Caco-2 (cell line): Measurements from ENCODE around the gene SPACA9. TPM values are rescaled to one million over a fixed set of nuclear protein-coding genes. Genes with fewer than 3 reads are reported as not detected.

Source experiments
- BruUV-seq: library from RNA; stranded (reverse); fragments of 400-500 nt; replicated peaks from 2 replicates; lab custom pipeline; 2021; lab: Mats Ljungman, UMichigan
- CTCF ChIA-PET: fragments of 300-600 bp; sonication (Branson Sonifier 250); formaldehyde crosslinking; loops from one replicate; lab custom pipeline; 2022; ENCODE audit warnings: antibody characterized with exemption; lab: Charles Lee
- POLR2A ChIA-PET: fragments of 300-600 bp; sonication (Branson Sonifier 250); formaldehyde crosslinking; loops from one replicate; lab custom pipeline; 2022; ENCODE audit warnings: antibody characterized with exemption; lab: Charles Lee
- DNase-seq, 2 experiments: peaks; one replicate each; pipeline versions ENCODE4 v3.0.0 to v3.0.0-alpha.2; 2020 to 2022
- H3K27me3 ChIP-seq: replicated peaks from 2 replicates; pipeline ENCODE4 v1.6.0; 2011; ENCODE audit warnings: low read length; ENCODE audit not compliant: control insufficient read depth, insufficient read depth
- H3K36me3 ChIP-seq: 2 replicates; pipeline ENCODE4 v1.5.1; 2011; ENCODE audit warnings: low read length; ENCODE audit not compliant: control insufficient read depth, insufficient read depth
- H3K4me1 ChIP-seq: fragments of 250-450 bp; sonication (Bioruptor Pico); 2 replicates; pipeline ENCODE4 v1.5.1; 2020; ENCODE audit warnings: mild to moderate bottlenecking
- H3K4me3 ChIP-seq: 2 replicates; pipeline ENCODE4 v1.5.1; 2011; ENCODE audit warnings: low read depth, mild to moderate bottlenecking, control low read depth, low read length
- H3K9me3 ChIP-seq: fragments of 250-450 bp; sonication (Bioruptor Pico); 2 replicates; pipeline ENCODE4 v1.5.1; 2020; ENCODE audit warnings: mild to moderate bottlenecking, moderate library complexity
- H3K27ac Mint-ChIP-seq: one replicate; pipeline ENCODE4 v1.8.0; 2022; ENCODE audit warnings: mixed read lengths; ENCODE audit not compliant: unreplicated experiment
- H3K27me3 Mint-ChIP-seq: one replicate; pipeline ENCODE4 v1.8.0; 2022; ENCODE audit warnings: mixed read lengths; ENCODE audit not compliant: insufficient read depth, unreplicated experiment
- H3K36me3 Mint-ChIP-seq: one replicate; pipeline ENCODE4 v1.8.0; 2022; ENCODE audit warnings: mild to moderate bottlenecking, mixed read lengths; ENCODE audit not compliant: insufficient read depth, unreplicated experiment
- H3K4me1 Mint-ChIP-seq: one replicate; pipeline ENCODE4 v1.8.0; 2022; ENCODE audit warnings: low read depth, mixed read lengths; ENCODE audit not compliant: unreplicated experiment
- H3K4me3 Mint-ChIP-seq: one replicate; pipeline ENCODE4 v1.8.0; 2022; ENCODE audit warnings: mild to moderate bottlenecking, moderate library complexity, mixed read lengths; ENCODE audit not compliant: unreplicated experiment
- H3K9me3 Mint-ChIP-seq: one replicate; pipeline ENCODE4 v1.8.0; 2022; ENCODE audit warnings: mixed read lengths; ENCODE audit not compliant: unreplicated experiment
- CTCF ChIP-seq, 2 experiments: fragments of 200-600 bp in 1 of 2; IDR thresholded peaks; 1 replicate in 1 of 2; 2 replicates in 1 of 2; pipeline versions ENCODE4 v1.5.1 to v1.8.0; 2011 to 2022; ENCODE audit warnings: antibody characterized with exemption in 1 of 2, control low read depth in 1 of 2, inconsistent platforms in 1 of 2, low read depth in 1 of 2, low read length in 1 of 2, mild to moderate bottlenecking in 1 of 2, moderate library complexity in 1 of 2; ENCODE audit not compliant: insufficient read depth in 1 of 2, severe bottlenecking in 1 of 2, unreplicated experiment in 1 of 2
- intact Hi-C: fragments of 100-400 bp; cut with micrococcal nuclease; formaldehyde crosslinking; loops from one replicate; pipeline ENCODE4 v1.10.0; 2022; ENCODE audit not compliant: unreplicated experiment
- total RNA-seq: library from RNA; stranded (reverse); gene quantifications from 2 replicates; pipeline ENCODE4 v1.2.3, GENCODE V29; 2022

SPACA9 gene
- total RNA-seq, 1 experiment from 2014 or later: 0.64 TPM

GRCh38 chr9:132853482-132853881 lies 25.2 kb upstream of the SPACA9 start:
- no peaks in the 10 kb centered on the region for H3K36me3 ChIP-seq
- Mint-ChIP-seq H3K27me3 (peaks cover 9% of the 10 kb centered on the region), H3K27ac (no peak overlapping the region), H3K4me3 (no peak overlapping the region), H3K36me3 (no peaks in the 10 kb centered on the region), H3K9me3 (no peaks in the 10 kb centered on the region), H3K4me1 (no peaks in the 10 kb centered on the region)
- BruUV-seq: no TSS peak
- DNase-seq: no peak
- intact Hi-C loops: no loop called here
- ChIA-PET POLR2A (no interaction called here), CTCF (no interaction called here)
- H3K4me3 ChIP-seq: no peak overlapping the region
- H3K9me3 ChIP-seq: no peaks in the 10 kb centered on the region
- no peaks in the 10 kb centered on the region; the same call in 1 of the 2 replicates for H3K27me3 ChIP-seq
- no peaks in the 10 kb centered on the region for H3K4me1 ChIP-seq
- no peak for TF ChIP-seq CTCF (IDR thresholded peaks at IDR 0.05; ENCODE audit: insufficient read depth in 1 of 2, low read depth in 1 of 2, low read length in 1 of 2, severe bottlenecking in 1 of 2, unreplicated experiment in 1 of 2)

GRCh38 chr9:132854832-132855231 lies 23.9 kb upstream of the SPACA9 start:
- Mint-ChIP-seq H3K4me1 (no peaks in the 10 kb centered on the region), H3K27me3 (peaks cover 10% of the 10 kb centered on the region), H3K4me3 (no peak overlapping the region), H3K9me3 (no peaks in the 10 kb centered on the region), H3K27ac (no peak overlapping the region), H3K36me3 (no peaks in the 10 kb centered on the region)
- no peaks in the 10 kb centered on the region for H3K4me1 ChIP-seq
- intact Hi-C loops: no loop called here
- BruUV-seq: no TSS peak
- H3K36me3 ChIP-seq: no peaks in the 10 kb centered on the region
- no peaks in the 10 kb centered on the region for H3K9me3 ChIP-seq
- no peak for DNase-seq
- CTCF ChIA-PET: interaction anchor here (0.7 kb wide), 1 partner anchor 290 kb away, joined by 4 read pairs; no protein-coding TSS in a partner anchor
- no peak for TF ChIP-seq CTCF (IDR thresholded peaks at IDR 0.05; ENCODE audit: insufficient read depth in 1 of 2, low read depth in 1 of 2, low read length in 1 of 2, severe bottlenecking in 1 of 2, unreplicated experiment in 1 of 2)
- no peaks in the 10 kb centered on the region; the same call in 1 of the 2 replicates for H3K27me3 ChIP-seq
- H3K4me3 ChIP-seq: no peak overlapping the region
- POLR2A ChIA-PET: no interaction called here

- no peaks in the 10 kb centered on the region for H3K9me3 Mint-ChIP-seq
- H3K9me3 ChIP-seq: no peaks in the 10 kb centered on the region
- H3K36me3 Mint-ChIP-seq: no peaks in the 10 kb centered on the region
- H3K27me3 Mint-ChIP-seq: peaks cover 10% of the 10 kb centered on the region
- no peaks in the 10 kb centered on the region; the same call in 1 of the 2 replicates for H3K27me3 ChIP-seq
- no peak overlapping the region for H3K27ac Mint-ChIP-seq
- DNase-seq: no peak
- BruUV-seq: no TSS peak
- H3K36me3 ChIP-seq: no peaks in the 10 kb centered on the region
- no peaks in the 10 kb centered on the region for H3K4me1 Mint-ChIP-seq
- H3K4me1 ChIP-seq: no peaks in the 10 kb centered on the region
- POLR2A ChIA-PET: no interaction called here
- H3K4me3 ChIP-seq: no peak overlapping the region
- intact Hi-C loops: no loop called here
- TF ChIP-seq CTCF (IDR thresholded peaks at IDR 0.05; ENCODE audit: insufficient read depth in 1 of 2, low read depth in 1 of 2, low read length in 1 of 2, severe bottlenecking in 1 of 2, unreplicated experiment in 1 of 2): no peak
- no peak overlapping the region for H3K4me3 Mint-ChIP-seq
- CTCF ChIA-PET: no interaction called here
Observed at GRCh38 chr9:132855904-132856303, 22.8 kb upstream of the SPACA9 start.
